Naive B cell (primary cell): ENCODE measurements around the gene NLN. TPM values are rescaled to one million over a fixed set of nuclear protein-coding genes. Genes with fewer than 3 reads are reported as not detected.
A peak's percentile ranks its signal among the peaks of the same experiment; 100 is the strongest.

Experiments used
- ATAC-seq, 2 donors: fragments of 150-1000 bp; cut with Tn5 transposase; 2 replicates each; pipeline ENCODE4 v1.10.0; 2021; ENCODE audit warnings: low read depth in 2 of 2, mild to moderate bottlenecking in 2 of 2, moderate library complexity in 2 of 2
- DNase-seq: peaks from one replicate; pipeline ENCODE4 v3.0.0; 2022
- H3K27ac Mint-ChIP-seq, 6 donors: one replicate each; pipeline ENCODE4 v1.8.0; 2020 to 2022; ENCODE audit warnings: mild to moderate bottlenecking in 6 of 6, mixed read lengths in 6 of 6, moderate library complexity in 5 of 6, inconsistent platforms in 2 of 6
- H3K27me3 Mint-ChIP-seq, 3 donors: one replicate each; pipeline ENCODE4 v1.8.0; 2021 to 2022; ENCODE audit warnings: mixed read lengths in 3 of 3, mild to moderate bottlenecking in 1 of 3
- H3K36me3 Mint-ChIP-seq, 2 donors: one replicate each; pipeline ENCODE4 v1.8.0; 2020 to 2022; ENCODE audit warnings: mixed read lengths in 2 of 2, inconsistent platforms in 1 of 2, mild to moderate bottlenecking in 1 of 2
- H3K4me1 Mint-ChIP-seq, 3 donors: one replicate each; pipeline ENCODE4 v1.8.0; 2020 to 2022; ENCODE audit warnings: mixed read lengths in 3 of 3, inconsistent platforms in 1 of 3, mild to moderate bottlenecking in 1 of 3, moderate library complexity in 1 of 3
- H3K4me3 Mint-ChIP-seq, 8 donors: one replicate each; pipeline ENCODE4 v1.8.0; 2020 to 2022; ENCODE audit warnings: mild to moderate bottlenecking in 8 of 8, mixed read lengths in 8 of 8, moderate library complexity in 8 of 8, inconsistent platforms in 2 of 8
- H3K9me3 Mint-ChIP-seq, 7 donors: one replicate each; pipeline ENCODE4 v1.8.0; 2020 to 2022; ENCODE audit warnings: mixed read lengths in 7 of 7, mild to moderate bottlenecking in 5 of 7, inconsistent platforms in 2 of 7, moderate library complexity in 1 of 7
- polyA plus RNA-seq, 6 donors: library from polyadenylated mRNA; unstranded; fragments of 300-500 nt; fragmentation: Illumina TruSeq; gene quantifications; one replicate each; pipeline ENCODE4 v1.2.3, GENCODE V29; 2021; ENCODE audit warnings: low read depth in 6 of 6

Gene NLN
- polyA plus RNA-seq, 6 donors from 2014 or later = 1.9 to 7.3 (median 4.1) TPM

DNA sequence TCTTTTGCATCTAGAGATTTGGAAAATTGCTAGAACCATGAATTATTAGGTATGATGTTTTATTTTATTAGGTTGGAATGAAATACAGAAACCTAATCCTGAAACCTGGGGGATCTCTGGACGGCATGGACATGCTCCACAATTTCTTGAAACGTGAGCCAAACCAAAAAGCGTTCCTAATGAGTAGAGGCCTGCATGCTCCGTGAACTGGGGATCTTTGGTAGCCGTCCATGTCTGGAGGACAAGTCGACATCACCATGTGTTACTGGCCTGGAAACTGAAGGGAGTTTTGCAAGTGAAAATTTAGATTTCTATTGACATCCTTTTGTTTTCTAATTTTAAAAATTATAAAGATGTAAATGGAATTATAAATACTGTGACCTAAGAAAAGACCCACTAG lies 100.7 kb downstream of the NLN start:
- H3K36me3 Mint-ChIP-seq = peaks cover 0 to 6% of the 10 kb centered on the region in 2 donors
- H3K4me3 Mint-ChIP-seq = no peak overlapping the region
- no peaks in the 10 kb centered on the region for H3K9me3 Mint-ChIP-seq
- H3K27me3 Mint-ChIP-seq = no peaks in the 10 kb centered on the region
- no peak for ATAC-seq
- H3K27ac Mint-ChIP-seq = no peak overlapping the region
- no peak for DNase-seq
- H3K4me1 Mint-ChIP-seq = peaks cover 26 to 43% (median 26%) of the 10 kb centered on the region in 3 donors

DNA sequence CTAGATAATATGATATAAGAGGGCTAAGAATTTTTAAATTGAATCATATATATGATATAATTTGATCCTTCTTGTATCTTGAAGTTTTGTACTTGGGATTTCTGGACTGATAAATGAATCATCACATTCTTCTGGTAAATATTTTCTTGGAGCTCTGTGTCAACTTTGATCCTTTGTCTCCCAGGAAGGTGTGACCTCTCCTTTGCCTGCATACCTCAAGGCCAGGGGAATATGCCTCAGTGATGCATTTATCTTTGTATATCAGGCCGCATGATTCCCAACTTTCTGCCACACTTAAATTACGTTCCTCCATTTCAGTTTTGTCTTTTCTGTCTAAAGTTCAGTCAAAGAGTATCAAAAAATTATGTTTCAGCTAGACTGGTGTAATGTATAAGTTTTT lies 101.2 kb downstream of the NLN start:
- Mint-ChIP-seq H3K27ac (peak overlapping the region in 3 of 6 donors; percentile 3 to 54 (median 46)), H3K36me3 (peaks cover 0 to 6% of the 10 kb centered on the region in 2 donors), H3K27me3 (no peaks in the 10 kb centered on the region), H3K9me3 (no peaks in the 10 kb centered on the region), H3K4me3 (no peak overlapping the region), H3K4me1 (peaks cover 26 to 43% (median 26%) of the 10 kb centered on the region in 3 donors)
- DNase-seq (no peak), ATAC-seq (no peak)

DNA sequence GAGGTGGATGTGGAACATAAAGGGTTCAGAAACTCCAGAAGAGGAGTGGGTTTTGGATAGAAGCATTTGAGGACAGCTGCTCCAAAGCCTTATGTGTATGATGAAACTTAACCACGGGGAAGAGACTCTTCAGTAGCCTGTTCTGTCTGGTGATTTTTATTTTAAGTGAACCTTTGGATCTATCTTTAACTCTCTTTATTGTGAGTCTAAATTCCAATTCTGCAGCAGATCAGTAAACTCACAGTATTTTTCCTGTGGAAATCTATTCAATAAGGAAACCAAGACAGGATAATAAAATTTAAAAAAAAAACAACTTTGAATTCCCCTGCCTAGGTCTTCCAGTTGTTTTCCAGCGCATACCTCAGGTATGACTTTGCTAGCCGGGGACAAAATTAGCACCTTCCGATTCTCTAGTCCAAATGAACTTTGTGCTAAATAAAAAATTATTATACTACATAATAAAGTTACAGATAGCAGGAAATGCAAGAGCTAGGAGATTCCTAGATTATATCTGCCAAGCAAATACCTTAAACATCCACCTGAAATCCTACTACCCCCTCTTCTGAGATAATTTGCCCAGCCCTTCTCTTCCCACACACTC lies 101.9 kb downstream of the NLN start:
- H3K27me3 Mint-ChIP-seq = no peaks in the 10 kb centered on the region
- no peak overlapping the region for H3K4me3 Mint-ChIP-seq
- H3K4me1 Mint-ChIP-seq = peaks cover 24 to 42% (median 26%) of the 10 kb centered on the region in 3 donors
- H3K9me3 Mint-ChIP-seq = no peaks in the 10 kb centered on the region
- H3K36me3 Mint-ChIP-seq = peaks cover 0 to 6% of the 10 kb centered on the region in 2 donors
- ATAC-seq (no peak), DNase-seq (no peak)
- no peak overlapping the region for H3K27ac Mint-ChIP-seq

DNA sequence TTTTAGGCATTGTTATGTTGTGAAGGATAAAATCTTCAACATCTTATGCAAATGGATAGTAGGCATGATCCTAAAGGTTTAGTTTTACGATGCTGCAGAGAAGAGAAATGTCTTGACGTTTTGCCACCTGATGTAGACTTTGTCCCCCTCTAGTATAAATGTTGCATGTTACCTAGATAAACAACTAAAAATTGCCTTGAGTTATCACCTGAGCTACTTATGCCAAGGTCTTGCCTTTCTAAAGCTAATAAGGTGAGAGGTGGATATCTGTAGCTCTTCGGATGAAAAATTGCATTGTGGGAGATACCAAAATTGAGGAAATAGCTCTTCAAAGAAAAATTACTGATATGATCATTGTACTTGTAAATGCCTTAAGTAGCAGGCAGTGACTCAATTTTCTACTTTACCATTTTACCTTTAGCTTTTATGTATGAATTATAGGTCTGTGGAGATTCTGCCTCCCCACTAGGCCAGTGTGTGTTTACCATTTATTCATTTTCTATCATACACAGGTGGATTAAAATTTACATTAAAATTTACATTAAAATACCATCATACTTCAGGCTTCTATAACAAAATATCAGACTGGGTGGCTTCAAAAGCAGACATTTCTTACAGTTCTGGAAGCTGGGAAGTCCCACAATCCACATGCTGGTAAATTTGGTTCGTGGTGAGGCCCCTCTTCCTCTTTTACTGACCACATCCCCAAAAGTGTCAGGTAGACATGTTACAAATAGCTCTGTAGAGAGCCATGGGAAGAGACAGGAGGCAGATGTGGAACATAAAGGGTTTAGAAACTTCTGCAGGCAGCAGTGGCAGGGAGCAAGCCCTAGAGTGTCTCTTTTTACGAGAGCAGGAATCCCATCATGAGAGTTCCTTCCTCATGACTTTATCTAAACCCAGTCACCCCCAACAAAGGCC lies 103.7 kb downstream of the NLN start:
- ATAC-seq = peak; percentile 96
- peaks cover 18 to 34% (median 20%) of the 10 kb centered on the region in 3 donors for H3K4me1 Mint-ChIP-seq
- peak overlapping the region in 5 of 6 donors; percentile 28 to 90 (median 54) for H3K27ac Mint-ChIP-seq

DNA sequence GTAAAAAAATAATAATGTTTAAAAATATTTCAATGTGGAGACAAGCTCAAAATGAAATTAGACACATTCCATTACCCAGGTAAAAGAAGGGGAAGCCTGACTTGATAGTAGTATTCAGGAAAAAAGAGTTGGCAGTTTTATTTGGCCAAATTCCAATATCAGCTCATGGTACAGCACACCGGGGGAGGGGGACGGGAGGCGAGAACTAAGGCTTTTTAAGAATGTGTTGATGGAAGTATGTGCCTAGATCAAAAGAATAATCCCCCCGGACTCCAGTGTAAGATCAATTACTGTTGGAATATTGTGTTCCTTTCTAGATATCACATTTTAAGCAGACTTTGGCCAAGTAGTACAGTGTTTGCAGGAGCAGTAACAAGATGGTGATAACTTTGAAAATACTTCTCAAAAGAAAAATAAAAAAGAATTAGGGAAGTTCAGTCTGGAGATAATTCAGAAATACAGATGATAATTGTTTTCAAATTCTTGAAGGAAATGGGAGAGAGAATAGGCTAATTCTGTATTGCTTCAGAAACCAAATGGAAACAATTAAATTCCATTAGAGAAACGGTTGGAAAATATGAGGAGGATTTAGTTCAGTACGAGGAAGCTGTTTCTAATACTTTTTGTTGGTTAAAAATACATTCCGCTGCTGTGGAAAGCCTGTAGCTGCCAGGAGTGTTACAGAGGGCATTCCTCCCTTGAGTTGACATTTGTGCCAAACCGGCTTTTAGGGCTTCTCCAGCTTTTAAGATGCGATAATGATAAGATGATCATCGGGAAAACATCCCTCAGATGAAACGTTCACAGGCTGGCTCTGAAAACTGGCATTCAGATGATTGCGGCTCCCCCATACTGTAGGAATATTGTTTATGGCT lies 106.3 kb downstream of the NLN start:
- Mint-ChIP-seq H3K27me3 (no peaks in the 10 kb centered on the region), H3K36me3 (peaks cover 0 to 6% of the 10 kb centered on the region in 2 donors), H3K27ac (no peak overlapping the region), H3K4me1 (peaks cover 12 to 27% (median 13%) of the 10 kb centered on the region in 3 donors), H3K4me3 (no peak overlapping the region), H3K9me3 (no peaks in the 10 kb centered on the region)
- no peak for DNase-seq
- no peak for ATAC-seq

More for the DNA sequence above, 103.7 kb downstream of the NLN start:
- H3K27me3 Mint-ChIP-seq = no peaks in the 10 kb centered on the region
- no peaks in the 10 kb centered on the region for H3K9me3 Mint-ChIP-seq
- DNase-seq = peak; percentile 42
- peaks cover 0 to 6% of the 10 kb centered on the region in 2 donors for H3K36me3 Mint-ChIP-seq
- peak overlapping the region in 6 of 8 donors; percentile 8 to 66 (median 44) for H3K4me3 Mint-ChIP-seq

DNA sequence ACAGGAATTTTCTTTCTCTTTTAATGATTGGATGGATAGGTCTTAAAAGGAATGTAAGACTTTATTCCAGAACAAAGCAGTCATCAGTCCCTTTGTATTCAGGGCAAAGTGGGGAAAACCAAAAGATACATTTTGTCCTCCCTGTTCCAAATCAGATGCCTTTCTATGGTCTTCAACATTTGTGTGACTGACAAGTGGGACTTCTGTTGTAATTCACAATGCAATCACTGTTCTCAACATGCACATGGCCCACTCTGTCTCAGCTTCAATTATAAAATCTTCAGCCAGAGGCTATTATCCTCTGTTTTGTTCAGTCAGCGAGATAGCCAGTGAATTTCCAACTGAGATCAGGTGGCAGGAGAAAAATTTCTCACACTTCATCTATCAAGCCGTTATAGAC lies 108.9 kb downstream of the NLN start:
- Mint-ChIP-seq H3K27me3 (no peaks in the 10 kb centered on the region), H3K9me3 (no peaks in the 10 kb centered on the region), H3K4me1 (peaks cover 6 to 13% (median 6%) of the 10 kb centered on the region in 3 donors), H3K4me3 (no peak overlapping the region), H3K36me3 (no peaks in the 10 kb centered on the region), H3K27ac (peak overlapping the region in 1 of 6 donors; percentile 14)
- ATAC-seq (no peak), DNase-seq (no peak)

DNA sequence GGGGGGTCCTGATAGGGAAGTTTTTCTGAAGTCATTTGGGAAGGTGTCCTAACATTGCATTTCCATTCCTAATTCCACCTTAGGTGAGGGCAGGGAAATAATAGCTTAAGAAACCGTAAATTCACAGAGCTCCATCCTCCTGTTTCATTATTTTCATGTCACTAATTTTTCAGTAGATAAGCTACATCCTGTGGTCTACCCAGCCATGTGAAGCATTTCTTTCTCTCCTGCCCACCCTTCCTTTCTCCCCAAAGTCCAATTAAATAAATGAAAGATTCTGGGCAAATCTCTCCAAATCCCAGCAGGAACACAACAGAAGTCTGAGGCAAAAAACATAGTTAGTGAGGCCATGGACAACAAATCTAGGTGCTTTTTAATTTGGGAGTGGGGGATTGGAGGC lies 109.3 kb downstream of the NLN start:
- Mint-ChIP-seq H3K36me3 (no peaks in the 10 kb centered on the region), H3K27me3 (no peaks in the 10 kb centered on the region), H3K9me3 (no peaks in the 10 kb centered on the region), H3K27ac (peak overlapping the region in 2 of 6 donors; percentile 3 to 54), H3K4me1 (peaks cover 2 to 8% (median 2%) of the 10 kb centered on the region in 3 donors), H3K4me3 (no peak overlapping the region)
- no peak for DNase-seq
- no peak for ATAC-seq

DNA sequence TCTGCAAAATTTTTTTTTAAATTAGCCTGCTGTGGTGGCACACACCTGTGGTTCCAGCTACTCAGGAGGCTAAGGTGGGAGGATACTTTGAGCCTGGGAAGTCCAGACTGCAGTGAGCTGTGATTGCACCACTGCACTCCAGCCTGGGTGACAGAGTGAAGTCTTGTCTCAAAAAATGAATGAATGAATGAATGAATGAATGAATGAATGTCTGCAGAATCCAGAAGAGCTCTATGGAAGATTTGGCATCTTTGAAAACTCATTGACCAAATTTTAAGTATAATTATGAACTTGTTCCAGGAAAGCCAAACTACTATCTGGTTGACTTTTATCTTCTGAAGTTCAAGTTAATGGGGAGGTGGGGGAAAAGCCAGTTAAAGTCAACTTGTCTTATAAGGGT lies 110.1 kb downstream of the NLN start:
- Mint-ChIP-seq H3K4me3 (no peak overlapping the region), H3K36me3 (no peaks in the 10 kb centered on the region), H3K9me3 (no peaks in the 10 kb centered on the region)

DNA sequence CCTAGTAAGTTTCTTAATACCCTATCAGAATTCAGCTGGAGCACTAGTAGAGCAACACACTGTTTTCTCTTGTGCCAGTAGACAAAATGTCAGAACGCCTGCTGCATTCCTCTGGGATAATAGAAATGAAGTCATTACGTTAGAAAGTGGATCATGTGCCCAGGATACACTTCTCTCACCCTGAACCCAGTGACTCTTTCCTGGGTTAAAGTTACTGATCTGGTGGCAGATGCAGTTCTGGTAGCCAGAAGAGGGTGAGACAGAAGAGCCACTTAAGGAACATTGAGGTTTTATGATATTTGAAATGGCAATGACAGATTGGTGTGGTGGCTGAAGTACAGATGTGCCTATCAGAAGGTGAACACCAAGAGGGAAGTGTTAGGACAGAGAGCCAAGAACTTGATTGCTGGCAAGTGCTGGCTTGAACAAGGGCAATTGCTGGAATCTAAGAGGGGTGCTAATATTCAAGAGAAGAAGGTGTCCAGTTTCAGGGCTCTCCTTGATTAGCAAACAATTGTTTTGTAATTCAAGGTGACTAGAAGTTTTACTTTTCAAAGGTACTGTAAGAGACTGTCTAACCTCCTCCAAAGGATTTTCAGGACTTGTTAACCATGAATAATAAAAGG lies 110.7 kb downstream of the NLN start:
- DNase-seq = no peak
- H3K9me3 Mint-ChIP-seq = no peaks in the 10 kb centered on the region
- peaks cover 0 to 3% (median 0%) of the 10 kb centered on the region in 3 donors for H3K4me1 Mint-ChIP-seq
- H3K27ac Mint-ChIP-seq = peak overlapping the region in 1 of 6 donors; percentile 78
- H3K36me3 Mint-ChIP-seq = no peaks in the 10 kb centered on the region
- H3K4me3 Mint-ChIP-seq = no peak overlapping the region
- H3K27me3 Mint-ChIP-seq = no peaks in the 10 kb centered on the region
- no peak for ATAC-seq

More for the DNA sequence above, 110.1 kb downstream of the NLN start:
- ATAC-seq = no peak
- H3K27me3 Mint-ChIP-seq = no peaks in the 10 kb centered on the region
- no peak overlapping the region for H3K27ac Mint-ChIP-seq
- DNase-seq = no peak
- peaks cover 0 to 3% (median 0%) of the 10 kb centered on the region in 3 donors for H3K4me1 Mint-ChIP-seq

DNA sequence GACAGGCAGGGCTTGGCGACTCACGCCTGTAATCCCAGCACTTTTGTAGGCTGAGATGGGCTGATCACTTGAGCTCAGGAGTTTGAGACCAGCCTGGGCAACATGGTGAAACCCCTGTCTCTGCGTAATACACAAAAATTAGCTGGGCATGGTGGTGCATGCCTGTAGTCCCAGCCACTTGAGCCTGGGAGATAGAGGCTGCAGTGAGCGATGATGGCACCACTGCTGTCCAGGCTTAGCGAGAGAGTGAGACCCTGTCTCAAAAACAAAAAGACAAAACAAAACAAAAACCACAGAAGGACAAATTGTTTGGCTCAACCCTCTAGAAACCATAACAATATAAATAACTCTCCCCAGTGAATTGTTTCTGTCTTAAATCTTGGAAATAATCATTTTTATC lies 111.8 kb downstream of the NLN start:
- H3K4me1 Mint-ChIP-seq = peaks cover 0 to 3% (median 0%) of the 10 kb centered on the region in 3 donors

DNA sequence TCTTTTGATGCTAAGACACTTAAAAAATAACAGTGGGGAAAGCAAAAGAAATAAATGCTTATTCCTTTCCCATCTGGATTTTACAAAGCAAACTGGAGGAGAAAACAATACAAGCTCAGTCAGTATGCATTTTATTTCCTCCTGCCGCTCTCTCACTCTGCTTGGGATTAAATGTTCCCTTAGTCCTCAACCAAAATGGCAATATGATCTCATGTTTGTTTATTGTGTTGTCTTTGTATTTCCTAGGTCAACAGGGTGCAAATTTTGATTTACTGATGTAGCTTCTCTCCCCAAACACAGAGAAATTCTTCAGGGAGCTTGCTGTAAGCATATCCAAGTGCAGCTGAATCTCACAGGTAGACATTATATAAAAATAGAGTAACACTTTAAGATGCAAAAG lies 112.3 kb downstream of the NLN start:
- Mint-ChIP-seq H3K4me1 (peaks cover 0 to 3% (median 0%) of the 10 kb centered on the region in 3 donors), H3K36me3 (peaks cover 0 to 2% of the 10 kb centered on the region in 2 donors), H3K4me3 (no peak overlapping the region), H3K9me3 (peaks cover 0 to 2% (median 0%) of the 10 kb centered on the region in 7 donors), H3K27ac (no peak overlapping the region), H3K27me3 (no peaks in the 10 kb centered on the region)
- ATAC-seq (no peak), DNase-seq (no peak)

More for the DNA sequence above, 111.8 kb downstream of the NLN start:
- H3K4me3 Mint-ChIP-seq = no peak overlapping the region
- DNase-seq (no peak), ATAC-seq (no peak)
- no peaks in the 10 kb centered on the region for H3K27me3 Mint-ChIP-seq
- H3K27ac Mint-ChIP-seq = no peak overlapping the region
- no peaks in the 10 kb centered on the region for H3K36me3 Mint-ChIP-seq
- H3K9me3 Mint-ChIP-seq = no peaks in the 10 kb centered on the region

DNA sequence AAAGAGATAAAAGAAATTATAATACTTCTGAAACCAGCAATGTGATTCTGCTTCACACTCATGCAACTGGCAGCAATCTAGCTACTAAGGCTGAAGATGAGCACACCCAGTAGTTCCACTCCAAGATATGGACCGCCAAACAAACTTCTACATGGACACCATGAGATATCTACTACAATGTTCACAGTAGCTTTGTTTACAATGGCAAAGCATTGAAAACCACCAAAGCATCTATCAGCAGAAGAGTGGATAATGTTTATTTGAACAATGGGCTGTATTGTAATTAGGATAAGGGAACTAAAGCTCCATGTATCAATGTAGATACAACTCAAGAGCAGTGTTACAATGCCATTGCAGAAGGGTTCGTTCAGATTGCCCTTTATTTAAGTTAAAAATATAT lies 113.2 kb downstream of the NLN start:
- Mint-ChIP-seq H3K9me3 (peaks cover 0 to 3% (median 0%) of the 10 kb centered on the region in 7 donors), H3K4me3 (no peak overlapping the region), H3K4me1 (peaks cover 0 to 3% (median 2%) of the 10 kb centered on the region in 3 donors), H3K36me3 (peaks cover 0 to 4% of the 10 kb centered on the region in 2 donors), H3K27ac (no peak overlapping the region), H3K27me3 (no peaks in the 10 kb centered on the region)
- ATAC-seq (no peak), DNase-seq (no peak)

DNA sequence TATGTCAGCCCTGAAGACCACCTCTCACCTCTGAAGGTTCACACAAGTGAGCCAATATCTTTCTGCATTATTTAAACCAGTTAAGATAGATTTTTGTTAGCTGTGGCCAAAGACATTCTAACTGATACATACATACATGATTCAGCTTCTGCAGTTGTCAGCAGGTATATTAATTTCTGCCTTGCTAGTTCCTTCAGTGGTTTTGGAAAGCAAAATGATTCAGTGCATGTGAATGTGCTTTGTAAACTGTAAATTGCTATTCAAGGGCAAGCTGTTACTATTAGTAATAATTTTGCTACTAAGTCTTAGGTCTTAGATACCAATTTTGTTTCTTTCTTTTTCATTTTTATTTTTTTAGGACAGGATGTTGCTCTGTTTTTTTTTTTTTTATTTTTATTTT lies 115.1 kb downstream of the NLN start:
- Mint-ChIP-seq H3K36me3 (peaks cover 0 to 4% of the 10 kb centered on the region in 2 donors), H3K9me3 (peaks cover 0 to 3% (median 0%) of the 10 kb centered on the region in 7 donors), H3K27ac (no peak overlapping the region), H3K4me3 (no peak overlapping the region), H3K4me1 (peaks cover 0 to 8% (median 0%) of the 10 kb centered on the region in 3 donors), H3K27me3 (no peaks in the 10 kb centered on the region)
- DNase-seq = no peak
- no peak for ATAC-seq
